ENCODE data around the gene PLA2G3. TPM values are rescaled to one million over a fixed set of nuclear protein-coding genes. Genes with fewer than 3 reads are reported as not detected.
"Not testable (repeated sequence)": the region's sequence is repeated elsewhere in the genome, so short reads cannot be mapped to it uniquely, and the experiment has no call there.

The PLA2G3 gene
- total and polyA plus RNA-seq, 3 experiments from 2014 or later: not detected

DNA sequence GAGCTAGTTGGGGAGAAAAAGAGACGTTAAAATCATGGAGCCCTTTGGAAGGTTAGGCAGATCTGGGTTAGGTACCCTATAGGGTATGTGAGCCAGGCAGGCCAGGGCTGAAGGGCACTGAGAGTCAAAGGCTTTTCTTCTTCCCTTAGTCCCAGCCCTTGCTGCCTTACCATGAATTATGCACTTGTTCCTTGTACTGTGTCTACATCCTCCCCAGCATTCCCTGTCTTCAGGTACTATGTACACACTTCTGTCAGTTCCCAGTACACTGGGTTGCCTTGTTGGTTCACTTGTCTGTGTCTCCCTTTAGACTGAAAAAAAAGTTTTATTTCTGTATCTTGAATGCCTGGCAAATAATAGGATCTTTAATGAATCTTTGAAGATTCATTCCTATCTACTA is 36.6 kb upstream of the PLA2G3 start:
- DNase-seq: no peak
- no peaks in the 10 kb centered on the region for H3K27me3 Mint-ChIP-seq
- H3K9me3 Mint-ChIP-seq: no peaks in the 10 kb centered on the region
- CTCF ChIA-PET: interaction anchor here (2.8 kb wide), 1 partner anchor 35 kb away, joined by 7 read pairs; the partner anchor contains the start of gene LIMK2
- H3K4me1 Mint-ChIP-seq: peaks cover 17 to 51% (median 50%) of the 10 kb centered on the region in 3 donors
- Histone ChIP-seq H3K4me3 (ENCODE audit: low read length) (no peak overlapping the region), H3K27me3 (ENCODE audit: insufficient read depth, low read length, poor library complexity, severe bottlenecking) (no peaks in the 10 kb centered on the region), H3K9me3 (ENCODE audit: low read length) (no peaks in the 10 kb centered on the region), H3K36me3 (ENCODE audit: insufficient read depth, low read length) (no peaks in the 10 kb centered on the region), H3K4me1 (ENCODE audit: insufficient read depth, low read length) (no peaks in the 10 kb centered on the region), H3K27ac (ENCODE audit: low read depth, low read length) (no peak overlapping the region)
- no peak overlapping the region for H3K27ac Mint-ChIP-seq
- H3K36me3 Mint-ChIP-seq: peaks cover 5 to 56% (median 11%) of the 10 kb centered on the region in 3 donors
- POLR2A ChIA-PET: interaction anchor here (0.6 kb wide), 1 partner anchor 48 kb away, joined by 8 read pairs; no protein-coding TSS in a partner anchor
- H3K4me3 Mint-ChIP-seq: no peak overlapping the region

DNA sequence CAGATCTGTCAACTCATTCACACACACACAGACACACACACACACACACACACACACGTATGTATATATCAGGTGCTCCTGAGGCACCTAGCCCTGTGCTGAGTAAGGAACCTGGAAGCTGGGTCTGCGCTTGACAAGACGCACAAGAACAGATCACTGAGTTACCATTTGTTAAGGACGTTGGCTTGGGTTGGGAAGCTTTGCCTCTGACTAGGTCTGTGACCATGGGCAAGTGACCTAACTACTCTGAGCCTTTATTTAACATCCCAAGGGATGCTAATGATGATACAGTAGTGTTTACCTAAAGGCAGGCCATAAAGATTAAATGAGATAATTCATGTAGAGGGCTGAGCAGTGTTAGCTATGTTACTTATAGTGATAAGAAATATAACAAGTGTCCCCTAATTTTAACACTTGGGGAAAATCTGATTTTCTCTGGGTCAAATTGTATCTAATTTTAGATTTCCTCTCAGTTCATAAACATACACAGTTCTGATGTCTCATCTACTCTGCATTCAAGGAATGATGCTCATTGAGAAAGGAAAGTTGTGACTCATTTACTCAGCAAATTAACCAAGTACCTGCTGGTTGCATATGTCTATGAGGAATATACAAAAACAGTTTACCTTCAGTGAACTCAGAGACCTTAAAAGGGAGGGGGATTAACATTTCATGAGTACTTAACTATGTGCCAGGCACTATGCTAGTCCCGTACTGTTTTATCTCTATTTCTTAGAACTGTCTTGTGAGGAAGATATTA is 33.3 kb upstream of the PLA2G3 start:
- peak overlapping the region in 2 of 8 donors; percentile 17 to 41 for H3K27ac Mint-ChIP-seq
- ChIA-PET CTCF (interaction anchor here (1.4 kb wide), 1 partner anchor 145 kb away, joined by 3 read pairs; no protein-coding TSS in a partner anchor), POLR2A (no interaction called here)
- no peak overlapping the region for H3K4me3 ChIP-seq (ENCODE audit: low read length)
- DNase-seq: no peak
- no peaks in the 10 kb centered on the region for H3K9me3 ChIP-seq (ENCODE audit: low read length)
- H3K4me1 ChIP-seq (ENCODE audit: insufficient read depth, low read length): peaks cover under 1% of the 10 kb centered on the region
- no peak overlapping the region for H3K27ac ChIP-seq (ENCODE audit: low read depth, low read length)
- peaks cover 0 to 46% (median 8%) of the 10 kb centered on the region in 3 donors for H3K36me3 Mint-ChIP-seq
- no peak overlapping the region for H3K4me3 Mint-ChIP-seq
- H3K9me3 Mint-ChIP-seq: no peaks in the 10 kb centered on the region
- H3K27me3 ChIP-seq (ENCODE audit: insufficient read depth, low read length, poor library complexity, severe bottlenecking): no peaks in the 10 kb centered on the region
- H3K27me3 Mint-ChIP-seq: no peaks in the 10 kb centered on the region
- peaks cover 18 to 51% (median 42%) of the 10 kb centered on the region in 3 donors for H3K4me1 Mint-ChIP-seq
- no peaks in the 10 kb centered on the region for H3K36me3 ChIP-seq (ENCODE audit: insufficient read depth, low read length)

DNA sequence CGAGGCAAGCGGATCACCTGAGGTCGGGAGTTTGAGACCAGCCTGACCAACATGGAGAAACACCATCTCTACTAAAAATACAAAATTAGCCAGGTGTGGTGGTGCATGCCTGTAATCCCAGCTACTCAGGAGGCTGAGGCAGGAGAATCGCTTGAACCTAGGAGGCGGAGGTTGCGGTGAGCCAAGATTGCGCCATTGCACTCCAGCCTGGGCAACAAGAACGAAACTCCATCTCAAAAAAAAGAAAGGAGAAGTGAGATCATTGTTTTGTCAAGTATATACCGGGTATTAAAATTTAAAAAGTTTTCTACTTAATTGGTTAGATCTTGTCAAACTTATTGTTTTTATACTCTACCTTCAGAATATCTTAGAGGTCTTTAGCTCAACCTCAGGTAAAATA is 31.4 kb upstream of the PLA2G3 start:
- DNase-seq; H3K27me3 Mint-ChIP-seq; H3K27me3 ChIP-seq (ENCODE audit: insufficient read depth, low read length, poor library complexity, severe bottlenecking); H3K9me3 ChIP-seq (ENCODE audit: low read length); H3K4me3 Mint-ChIP-seq; H3K9me3 Mint-ChIP-seq; H3K36me3 ChIP-seq (ENCODE audit: insufficient read depth, low read length); CTCF ChIA-PET; H3K27ac ChIP-seq (ENCODE audit: low read depth, low read length); H3K4me3 ChIP-seq (ENCODE audit: low read length); POLR2A ChIA-PET; H3K4me1 ChIP-seq (ENCODE audit: insufficient read depth, low read length); H3K27ac Mint-ChIP-seq: not testable (repeated sequence)
- H3K36me3 Mint-ChIP-seq: peaks cover 0 to 42% (median 9%) of the 10 kb centered on the region in 3 donors
- H3K4me1 Mint-ChIP-seq: peaks cover 30 to 52% (median 41%) of the 10 kb centered on the region in 3 donors

GRCh38 chr22:31170971-31171370 is 30.7 kb upstream of the PLA2G3 start:
- peaks cover 0 to 45% (median 9%) of the 10 kb centered on the region in 3 donors for H3K36me3 Mint-ChIP-seq
- no peak for DNase-seq
- H3K9me3 Mint-ChIP-seq: no peaks in the 10 kb centered on the region
- Histone ChIP-seq H3K4me1 (ENCODE audit: insufficient read depth, low read length) (peaks cover 7% of the 10 kb centered on the region), H3K27me3 (ENCODE audit: insufficient read depth, low read length, poor library complexity, severe bottlenecking) (no peaks in the 10 kb centered on the region), H3K9me3 (ENCODE audit: low read length) (no peaks in the 10 kb centered on the region), H3K36me3 (ENCODE audit: insufficient read depth, low read length) (no peaks in the 10 kb centered on the region), H3K4me3 (ENCODE audit: low read length) (no peak overlapping the region), H3K27ac (ENCODE audit: low read depth, low read length) (no peak overlapping the region)
- H3K4me1 Mint-ChIP-seq: peaks cover 35 to 56% (median 47%) of the 10 kb centered on the region in 3 donors
- peak overlapping the region in 1 of 8 donors; percentile 47 for H3K27ac Mint-ChIP-seq
- H3K27me3 Mint-ChIP-seq: no peaks in the 10 kb centered on the region
- ChIA-PET CTCF (no interaction called here), POLR2A (no interaction called here)
- no peak overlapping the region for H3K4me3 Mint-ChIP-seq

DNA sequence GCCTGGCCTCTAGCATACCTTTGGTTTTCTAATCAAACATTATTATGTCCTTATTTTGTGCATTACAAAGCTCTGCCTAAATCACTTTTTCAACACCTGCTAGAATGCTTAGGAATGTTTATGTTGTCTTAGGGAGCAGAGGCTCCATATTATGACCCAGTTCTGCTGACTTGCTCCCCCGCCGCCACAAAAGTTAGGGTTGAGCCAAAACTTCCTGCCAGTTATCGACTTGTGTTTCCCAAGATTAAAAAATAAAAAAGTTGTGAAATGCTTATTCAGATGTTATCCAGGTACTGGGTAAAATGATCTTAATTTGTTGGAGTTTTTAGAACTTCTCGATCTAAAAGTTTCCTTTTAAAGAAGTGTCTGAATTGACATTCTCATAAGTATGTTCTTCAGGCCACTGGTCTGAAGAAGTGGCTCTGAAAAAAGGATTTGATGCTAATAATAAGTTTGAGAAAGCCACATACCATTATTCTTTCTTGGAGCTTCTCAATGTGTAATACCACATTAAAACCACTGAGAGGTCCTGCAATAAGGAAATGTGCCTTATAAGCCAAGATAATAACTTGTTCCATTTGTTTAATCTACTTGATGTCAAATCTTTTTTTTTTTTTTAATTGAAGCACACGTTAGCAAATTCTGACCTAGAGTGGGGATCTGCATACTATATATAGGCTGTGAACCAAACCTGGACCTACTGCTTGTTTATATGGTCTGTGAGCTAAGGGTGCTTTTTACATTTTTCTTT is 21.9 kb upstream of the PLA2G3 start:
- Histone ChIP-seq H3K4me1 (ENCODE audit: insufficient read depth, low read length) (peaks cover 18% of the 10 kb centered on the region), H3K27me3 (ENCODE audit: insufficient read depth, low read length, poor library complexity, severe bottlenecking) (no peaks in the 10 kb centered on the region), H3K9me3 (ENCODE audit: low read length) (no peaks in the 10 kb centered on the region), H3K4me3 (ENCODE audit: low read length) (no peak overlapping the region), H3K27ac (ENCODE audit: low read depth, low read length) (no peak overlapping the region), H3K36me3 (ENCODE audit: insufficient read depth, low read length) (peaks cover 4% of the 10 kb centered on the region)
- peak overlapping the region; percentile 26 to 100 (median 99) for H3K4me3 Mint-ChIP-seq
- H3K36me3 Mint-ChIP-seq: peaks cover 0 to 40% (median 2%) of the 10 kb centered on the region in 3 donors
- H3K27ac Mint-ChIP-seq: peak overlapping the region in 7 of 8 donors; percentile 68 to 100 (median 98)
- no peak for DNase-seq
- H3K27me3 Mint-ChIP-seq: no peaks in the 10 kb centered on the region
- CTCF ChIA-PET: interaction anchor here (0.7 kb wide), 1 partner anchor 39 kb away, joined by 3 read pairs; no protein-coding TSS in a partner anchor
- peaks cover 46 to 56% (median 52%) of the 10 kb centered on the region in 3 donors for H3K4me1 Mint-ChIP-seq
- no peaks in the 10 kb centered on the region for H3K9me3 Mint-ChIP-seq
- POLR2A ChIA-PET: no interaction called here

DNA sequence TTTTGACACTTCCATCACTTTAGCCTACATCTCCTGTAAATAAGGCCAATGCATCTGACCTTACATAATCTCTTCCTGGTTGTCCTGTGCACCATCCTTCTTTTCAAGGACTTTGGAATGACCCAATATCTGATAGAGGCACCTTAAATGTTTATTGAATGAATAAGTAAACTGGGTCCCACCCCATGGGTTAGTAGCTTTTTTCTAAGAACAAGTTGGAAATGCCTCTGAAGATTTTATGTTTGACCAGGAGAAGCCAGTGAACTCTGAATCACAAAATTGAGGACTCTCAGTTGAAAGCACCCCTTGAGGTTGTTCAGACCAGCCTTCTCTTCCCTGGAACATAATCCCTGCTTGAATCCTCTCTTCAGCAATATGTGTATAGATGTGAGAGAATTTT is 21.1 kb upstream of the PLA2G3 start:
- Mint-ChIP-seq H3K36me3 (peaks cover 0 to 33% (median 2%) of the 10 kb centered on the region in 3 donors), H3K27me3 (no peaks in the 10 kb centered on the region), H3K27ac (peak overlapping the region; percentile 17 to 100 (median 99)), H3K4me1 (peaks cover 41 to 49% (median 44%) of the 10 kb centered on the region in 3 donors), H3K9me3 (no peaks in the 10 kb centered on the region), H3K4me3 (peak overlapping the region; percentile 87 to 100 (median 99))
- Histone ChIP-seq H3K9me3 (ENCODE audit: low read length) (no peaks in the 10 kb centered on the region), H3K36me3 (ENCODE audit: insufficient read depth, low read length) (peaks cover 4% of the 10 kb centered on the region), H3K4me3 (ENCODE audit: low read length) (no peak overlapping the region), H3K27me3 (ENCODE audit: insufficient read depth, low read length, poor library complexity, severe bottlenecking) (no peaks in the 10 kb centered on the region), H3K27ac (ENCODE audit: low read depth, low read length) (no peak overlapping the region), H3K4me1 (ENCODE audit: insufficient read depth, low read length) (peaks cover 18% of the 10 kb centered on the region)
- ChIA-PET CTCF (interaction anchor here (2.1 kb wide), 1 partner anchor 176 kb away, joined by 4 read pairs; no protein-coding TSS in a partner anchor), POLR2A (interaction anchor here (0.5 to 2.6 kb wide), 3 partner anchors 54 to 239 kb away, joined by 7 to 8 read pairs (median 8); partner anchors contain the start of gene SELENOM)
- DNase-seq: no peak

DNA sequence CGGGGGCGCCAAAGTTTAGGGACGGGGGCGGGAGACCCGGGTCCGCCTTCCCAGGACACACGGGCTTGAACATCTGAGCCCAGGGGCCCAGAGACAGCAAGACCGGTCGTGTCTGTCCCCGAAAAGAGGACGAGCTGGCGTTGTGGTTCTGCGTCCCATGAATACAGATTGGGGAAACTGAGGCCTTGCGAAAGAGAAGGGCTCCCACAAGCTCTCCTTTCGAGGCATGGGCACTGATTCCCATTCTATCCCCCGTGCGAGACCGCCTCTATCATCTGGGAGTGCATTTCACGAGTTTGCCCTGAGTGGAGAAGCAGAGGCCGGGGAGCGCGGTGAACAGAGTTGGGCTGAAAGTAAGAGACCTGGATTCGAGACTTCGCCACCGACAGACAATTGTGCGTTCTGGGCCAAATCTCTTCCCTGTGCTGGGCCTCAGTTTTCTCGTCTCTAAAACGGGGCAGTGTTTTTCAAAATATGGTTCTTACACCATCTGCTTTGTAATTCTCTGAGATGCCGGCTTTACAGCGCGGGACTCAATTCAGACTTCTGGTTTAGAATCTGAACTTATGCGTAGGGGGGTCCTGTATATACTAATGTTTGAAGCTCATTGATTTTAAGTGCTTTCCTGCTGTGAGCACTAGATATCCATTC is 20.1 kb upstream of the PLA2G3 start:
- Mint-ChIP-seq H3K9me3 (no peaks in the 10 kb centered on the region), H3K27ac (peak overlapping the region; percentile 84 to 100 (median 99)), H3K36me3 (peaks cover 0 to 25% (median 0%) of the 10 kb centered on the region in 3 donors), H3K4me1 (peaks cover 38 to 42% (median 38%) of the 10 kb centered on the region in 3 donors), H3K27me3 (no peaks in the 10 kb centered on the region), H3K4me3 (peak overlapping the region; percentile 87 to 100 (median 99))
- ChIA-PET POLR2A (interaction anchor here (0.6 to 2.6 kb wide), 7 partner anchors 17 to 328 kb away, joined by 3 to 8 read pairs (median 3); partner anchors contain the start of genes LIMK2 and SELENOM), CTCF (interaction anchor here (0.9 to 2.1 kb wide), 5 partner anchors 47 to 177 kb away, joined by 3 to 4 read pairs (median 3); partner anchors contain the start of gene PIK3IP1)
- DNase-seq: peak in 3 of 5 donors; percentile 6 to 20 (median 13)
- peak overlapping the region; percentile 69 for H3K4me3 ChIP-seq (ENCODE audit: low read length)
- peaks cover 1% of the 10 kb centered on the region for H3K36me3 ChIP-seq (ENCODE audit: insufficient read depth, low read length)
- peaks cover 18% of the 10 kb centered on the region for H3K4me1 ChIP-seq (ENCODE audit: insufficient read depth, low read length)
- H3K27me3 ChIP-seq (ENCODE audit: insufficient read depth, low read length, poor library complexity, severe bottlenecking): no peaks in the 10 kb centered on the region
- H3K27ac ChIP-seq (ENCODE audit: low read depth, low read length): peak overlapping the region; percentile 78
- no peaks in the 10 kb centered on the region for H3K9me3 ChIP-seq (ENCODE audit: low read length)

All from CD8-positive, alpha-beta memory T cell (primary cell).